ENCODE results near the gene IGLON5. TPM values are rescaled to one million over a fixed set of nuclear protein-coding genes. Genes with fewer than 3 reads are reported as not detected.

The IGLON5 gene
- total and polyA plus RNA-seq, 7 experiments from 2014 or later = not detected

GRCh38 chr19:51341066-51341465, 29.6 kb downstream of the IGLON5 start:
- H3K27ac ChIP-seq (ENCODE audit: low read depth, low read length) = no peak overlapping the region
- peaks cover 0 to 13% (median 0%) of the 10 kb centered on the region in 5 donors for H3K27me3 Mint-ChIP-seq
- no peaks in the 10 kb centered on the region for H3K9me3 ChIP-seq (ENCODE audit: control insufficient read depth in 2 of 3, low read length in 3 of 3)
- no peak for DNase-seq
- ChIA-PET CTCF (interaction anchor here (0.8 kb wide), 1 partner anchor 173 kb away, joined by 3 read pairs; no protein-coding TSS in a partner anchor), POLR2A (no interaction called here)
- H3K4me1 ChIP-seq (ENCODE audit: control insufficient read depth in 2 of 2, insufficient read depth in 2 of 2, low read length in 2 of 2) = peaks cover 10 to 11% of the 10 kb centered on the region in 2 donors
- H3K36me3 ChIP-seq (ENCODE audit: control insufficient read depth in 2 of 3, insufficient read depth in 3 of 3, low read length in 3 of 3) = peaks cover 0 to 12% (median 0%) of the 10 kb centered on the region in 3 experiments
- H3K4me3 Mint-ChIP-seq = peak overlapping the region; percentile 52 to 94 (median 65)
- peaks cover 14 to 24% (median 19%) of the 10 kb centered on the region in 7 donors for H3K4me1 Mint-ChIP-seq
- intact Hi-C loops (cut with micrococcal nuclease) = no loop called here
- H3K27me3 ChIP-seq (ENCODE audit: control insufficient read depth in 2 of 2, insufficient read depth in 2 of 2, low read length in 2 of 2) = no peaks in the 10 kb centered on the region
- no peak for ATAC-seq
- H3K36me3 Mint-ChIP-seq = peaks cover 0 to 6% (median 0%) of the 10 kb centered on the region in 5 donors
- no peak overlapping the region for H3K4me3 ChIP-seq (ENCODE audit: low read length)
- no peaks in the 10 kb centered on the region for H3K9me3 Mint-ChIP-seq
- H3K27ac Mint-ChIP-seq = peak overlapping the region in 3 of 9 donors; percentile 61 to 77 (median 72)

- H3K9me3 ChIP-seq (ENCODE audit: control insufficient read depth in 2 of 3, low read length in 3 of 3) = no peaks in the 10 kb centered on the region
- CTCF ChIA-PET = no interaction called here
- Mint-ChIP-seq H3K27me3 (peaks cover 0 to 13% (median 0%) of the 10 kb centered on the region in 5 donors), H3K9me3 (no peaks in the 10 kb centered on the region), H3K4me1 (peaks cover 14 to 24% (median 19%) of the 10 kb centered on the region in 7 donors), H3K36me3 (peaks cover 0 to 10% (median 0%) of the 10 kb centered on the region in 5 donors), H3K4me3 (peak within 1 kb of the TSS; percentile 53 to 94 (median 65)), H3K27ac (peak within 1 kb of the TSS; percentile 14 to 77 (median 61))
- peaks cover 0 to 22% (median 3%) of the 10 kb centered on the region in 3 experiments for H3K36me3 ChIP-seq (ENCODE audit: control insufficient read depth in 2 of 3, insufficient read depth in 3 of 3, low read length in 3 of 3)
- H3K27me3 ChIP-seq (ENCODE audit: control insufficient read depth in 2 of 2, insufficient read depth in 2 of 2, low read length in 2 of 2) = no peaks in the 10 kb centered on the region
- intact Hi-C loops (cut with micrococcal nuclease) = no loop called here
- peaks cover 10 to 11% of the 10 kb centered on the region in 2 donors for H3K4me1 ChIP-seq (ENCODE audit: control insufficient read depth in 2 of 2, insufficient read depth in 2 of 2, low read length in 2 of 2)
- H3K27ac ChIP-seq (ENCODE audit: low read depth, low read length) = no peak within 1 kb of the TSS
- POLR2A ChIA-PET = no interaction called here
- H3K4me3 ChIP-seq (ENCODE audit: low read length) = no peak within 1 kb of the TSS
- DNase-seq (no peak), ATAC-seq (no peak)
These were observed 30.6 kb downstream of the IGLON5 start, which contains the start of gene VSIG10L for GRCh38 chr19:51341976-51342580. TSS of gene VSIG10L (minus strand) at chr19:51342139. CDS start at chr19:51342124, 15 bp downstream.

DNA sequence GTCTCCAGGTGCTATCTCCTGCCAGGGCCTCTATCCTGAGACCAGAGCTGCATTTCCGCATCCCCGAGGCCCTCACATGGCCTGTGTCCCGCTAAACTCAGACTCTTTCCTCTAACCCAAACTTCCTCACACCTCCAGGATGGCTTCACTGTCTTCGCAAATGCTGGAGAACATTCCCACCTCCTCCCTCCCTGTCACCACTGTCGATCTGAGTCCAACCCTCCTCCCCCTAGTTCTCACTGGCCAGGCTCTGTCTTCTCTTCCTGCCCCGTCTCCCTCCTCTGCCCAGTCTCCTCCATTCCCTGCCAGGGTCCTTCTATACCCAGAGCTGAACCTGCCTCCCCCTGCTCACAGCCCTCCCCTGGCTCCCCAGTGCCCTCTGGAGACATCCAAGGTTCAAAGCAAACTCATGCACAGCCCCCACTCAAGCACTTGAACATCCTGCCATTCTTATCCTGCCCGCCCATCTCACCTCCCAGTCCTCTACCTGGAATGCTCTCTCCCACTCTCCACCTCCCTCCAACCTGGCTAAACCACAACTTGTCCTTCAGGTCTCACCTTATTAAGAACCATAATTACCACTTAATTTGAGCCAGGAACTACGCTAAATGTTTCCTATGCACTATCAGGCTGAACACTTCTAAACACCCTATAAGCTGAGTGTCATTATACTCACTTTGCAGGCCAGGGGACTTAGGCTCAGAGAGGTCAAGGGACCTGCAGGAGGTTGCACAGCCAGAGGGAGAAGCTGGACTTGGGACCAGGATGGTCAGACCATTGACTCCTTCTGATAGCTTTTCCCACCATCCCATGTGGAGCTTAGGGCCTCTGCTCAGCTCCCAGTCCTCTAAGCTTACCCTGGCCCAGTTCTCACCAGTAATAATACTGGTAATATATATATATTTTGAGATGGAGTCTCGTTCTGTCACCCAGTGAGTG, 31.5 kb downstream of the IGLON5 start:
- ChIA-PET POLR2A (no interaction called here), CTCF (interaction anchor here (0.5 kb wide), 1 partner anchor 1411 kb away, joined by 3 read pairs; no protein-coding TSS in a partner anchor)
- Mint-ChIP-seq H3K4me1 (peaks cover 14 to 24% (median 19%) of the 10 kb centered on the region in 7 donors), H3K9me3 (no peaks in the 10 kb centered on the region), H3K27ac (peak overlapping the region; percentile 14 to 76 (median 34)), H3K36me3 (peaks cover 0 to 15% (median 4%) of the 10 kb centered on the region in 5 donors), H3K4me3 (peak overlapping the region in 5 of 10 donors; percentile 4 to 53 (median 20)), H3K27me3 (peaks cover 0 to 13% (median 0%) of the 10 kb centered on the region in 5 donors)
- Histone ChIP-seq H3K27me3 (ENCODE audit: control insufficient read depth in 2 of 2, insufficient read depth in 2 of 2, low read length in 2 of 2) (no peaks in the 10 kb centered on the region), H3K27ac (ENCODE audit: low read depth, low read length) (no peak overlapping the region), H3K4me3 (ENCODE audit: low read length) (no peak overlapping the region), H3K36me3 (ENCODE audit: control insufficient read depth in 2 of 3, insufficient read depth in 3 of 3, low read length in 3 of 3) (peaks cover 0 to 25% (median 3%) of the 10 kb centered on the region in 3 experiments), H3K4me1 (ENCODE audit: control insufficient read depth in 2 of 2, insufficient read depth in 2 of 2, low read length in 2 of 2) (peaks cover 10 to 11% of the 10 kb centered on the region in 2 donors), H3K9me3 (ENCODE audit: control insufficient read depth in 2 of 3, low read length in 3 of 3) (no peaks in the 10 kb centered on the region)
- no peak for ATAC-seq
- DNase-seq = no peak
- intact Hi-C loops (cut with micrococcal nuclease) = no loop called here

DNA sequence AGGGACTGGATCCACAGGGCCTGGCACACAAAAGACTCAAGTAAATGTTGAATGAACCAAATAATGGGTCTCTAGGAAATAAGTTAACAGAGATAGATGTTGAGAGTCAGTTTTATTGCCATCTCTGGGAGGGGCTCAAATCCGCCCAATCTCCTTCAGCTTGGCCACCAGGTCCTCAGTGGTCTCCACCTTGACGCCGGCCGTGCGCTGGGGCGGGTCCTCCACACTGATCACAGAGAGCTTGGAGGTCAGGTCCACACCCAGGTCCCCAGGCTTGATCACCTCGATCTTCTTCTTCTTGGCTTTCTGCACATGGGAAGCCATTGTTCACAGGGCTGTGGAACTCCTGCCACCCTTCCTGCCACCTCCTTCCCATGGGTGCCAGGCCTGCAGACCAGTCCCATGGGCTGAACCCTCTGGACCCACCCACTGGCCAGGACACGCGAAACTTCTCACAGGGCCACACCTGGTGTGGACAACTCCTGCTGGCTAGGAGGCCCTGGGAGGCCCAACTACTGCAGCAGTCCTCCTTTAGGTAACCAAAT, 33.7 kb downstream of the IGLON5 start:
- Histone ChIP-seq H3K36me3 (ENCODE audit: control insufficient read depth in 2 of 3, insufficient read depth in 3 of 3, low read length in 3 of 3) (peaks cover 0 to 28% (median 3%) of the 10 kb centered on the region in 3 experiments), H3K4me1 (ENCODE audit: control insufficient read depth in 2 of 2, insufficient read depth in 2 of 2, low read length in 2 of 2) (no peaks in the 10 kb centered on the region), H3K27me3 (ENCODE audit: control insufficient read depth in 2 of 2, insufficient read depth in 2 of 2, low read length in 2 of 2) (no peaks in the 10 kb centered on the region), H3K4me3 (ENCODE audit: low read length) (no peak overlapping the region), H3K27ac (ENCODE audit: low read depth, low read length) (no peak overlapping the region), H3K9me3 (ENCODE audit: control insufficient read depth in 2 of 3, low read length in 3 of 3) (no peaks in the 10 kb centered on the region)
- Mint-ChIP-seq H3K36me3 (peaks cover 0 to 20% (median 4%) of the 10 kb centered on the region in 5 donors), H3K27me3 (peaks cover 0 to 13% (median 0%) of the 10 kb centered on the region in 5 donors), H3K4me3 (no peak overlapping the region), H3K9me3 (no peaks in the 10 kb centered on the region), H3K27ac (peak overlapping the region in 2 of 9 donors; percentile 15 to 28), H3K4me1 (peaks cover 0 to 10% (median 6%) of the 10 kb centered on the region in 7 donors)
- intact Hi-C loops (cut with micrococcal nuclease) = no loop called here
- DNase-seq = no peak
- ATAC-seq = no peak
- CTCF ChIA-PET = no interaction called here
- POLR2A ChIA-PET = no interaction called here

DNA sequence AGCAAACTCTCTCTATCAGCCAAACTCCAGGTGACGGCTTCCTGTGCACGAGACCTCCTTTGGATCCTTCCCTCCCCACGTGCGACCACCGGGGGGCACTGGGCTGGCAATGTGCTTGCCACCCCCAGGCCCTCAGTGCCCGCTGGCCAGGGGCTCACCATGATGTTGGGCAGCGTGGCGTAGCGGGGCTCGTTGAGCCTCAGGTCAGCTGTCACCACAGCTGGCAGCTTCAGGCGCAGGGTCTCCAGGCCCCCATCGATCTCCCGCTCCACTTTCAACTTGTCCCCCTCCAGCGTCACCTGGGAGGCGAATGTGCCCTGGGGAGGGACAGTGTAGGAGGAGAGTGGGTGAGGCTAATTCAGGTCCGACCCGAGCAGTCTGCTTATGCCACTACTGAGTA, 35.3 kb downstream of the IGLON5 start:
- Histone ChIP-seq H3K4me1 (ENCODE audit: control insufficient read depth in 2 of 2, insufficient read depth in 2 of 2, low read length in 2 of 2) (no peaks in the 10 kb centered on the region), H3K27ac (ENCODE audit: low read depth, low read length) (no peak overlapping the region), H3K36me3 (ENCODE audit: control insufficient read depth in 2 of 3, insufficient read depth in 3 of 3, low read length in 3 of 3) (peaks cover 0 to 44% (median 6%) of the 10 kb centered on the region in 3 experiments), H3K9me3 (ENCODE audit: control insufficient read depth in 2 of 3, low read length in 3 of 3) (no peaks in the 10 kb centered on the region), H3K4me3 (ENCODE audit: low read length) (no peak overlapping the region), H3K27me3 (ENCODE audit: control insufficient read depth in 2 of 2, insufficient read depth in 2 of 2, low read length in 2 of 2) (no peaks in the 10 kb centered on the region)
- intact Hi-C loops (cut with micrococcal nuclease) = no loop called here
- H3K4me3 Mint-ChIP-seq = no peak overlapping the region
- ATAC-seq (no peak), DNase-seq (no peak)
- CTCF ChIA-PET = no interaction called here
- H3K4me1 Mint-ChIP-seq = peaks cover 0 to 5% (median 2%) of the 10 kb centered on the region in 7 donors
- H3K36me3 Mint-ChIP-seq = peaks cover 1 to 31% (median 6%) of the 10 kb centered on the region in 5 donors
- POLR2A ChIA-PET = no interaction called here
- H3K9me3 Mint-ChIP-seq = no peaks in the 10 kb centered on the region
- H3K27ac Mint-ChIP-seq = no peak overlapping the region
- peaks cover 0 to 2% (median 0%) of the 10 kb centered on the region in 5 donors for H3K27me3 Mint-ChIP-seq

GRCh38 chr19:51347209-51347928, 35.9 kb downstream of the IGLON5 start:
- Histone ChIP-seq H3K27me3 (ENCODE audit: control insufficient read depth in 2 of 2, insufficient read depth in 2 of 2, low read length in 2 of 2) (no peaks in the 10 kb centered on the region), H3K36me3 (ENCODE audit: control insufficient read depth in 2 of 3, insufficient read depth in 3 of 3, low read length in 3 of 3) (peaks cover 0 to 49% (median 6%) of the 10 kb centered on the region in 3 experiments), H3K9me3 (ENCODE audit: control insufficient read depth in 2 of 3, low read length in 3 of 3) (no peaks in the 10 kb centered on the region), H3K4me3 (ENCODE audit: low read length) (no peak overlapping the region), H3K27ac (ENCODE audit: low read depth, low read length) (no peak overlapping the region), H3K4me1 (ENCODE audit: control insufficient read depth in 2 of 2, insufficient read depth in 2 of 2, low read length in 2 of 2) (no peaks in the 10 kb centered on the region)
- H3K9me3 Mint-ChIP-seq = no peaks in the 10 kb centered on the region
- ATAC-seq = no peak
- DNase-seq = no peak
- ChIA-PET CTCF (no interaction called here), POLR2A (no interaction called here)
- no peaks in the 10 kb centered on the region for H3K27me3 Mint-ChIP-seq
- H3K27ac Mint-ChIP-seq = peak overlapping the region in 1 of 9 donors; percentile 5
- peaks cover 7 to 37% (median 9%) of the 10 kb centered on the region in 5 donors for H3K36me3 Mint-ChIP-seq
- no peak overlapping the region for H3K4me3 Mint-ChIP-seq
- H3K4me1 Mint-ChIP-seq = peaks cover 0 to 6% (median 4%) of the 10 kb centered on the region in 7 donors
- intact Hi-C loops (cut with micrococcal nuclease) = no loop called here

Data from naive thymus-derived CD4-positive, alpha-beta T cell (primary cell).